Transverse colon (tissue), 4 donors: ENCODE measurements around the gene FNBP1. TPM values are rescaled to one million over a fixed set of nuclear protein-coding genes. Genes with fewer than 3 reads are reported as not detected.
A peak's percentile ranks its signal among the peaks of the same experiment; 100 is the strongest.

Experiments
- DNase-seq: peaks from one replicate; pipeline ENCODE4 v3.0.0-alpha.2; 2019
- H3K27ac ChIP-seq, 4 donors: fragments of 200-600 bp; sonication (generic); 2 replicates each; pipeline ENCODE4 v1.5.1; 2016 to 2018; ENCODE audit warnings: inconsistent platforms in 4 of 4
- H3K27me3 ChIP-seq: fragments of 200-600 bp; sonication (generic); 2 replicates; pipeline ENCODE4 v1.5.1; 2017; ENCODE audit warnings: inconsistent platforms
- H3K36me3 ChIP-seq, 4 donors: fragments of 200-600 bp; sonication (generic); 2 replicates each; pipeline ENCODE4 v1.5.1; 2017 to 2019; ENCODE audit warnings: inconsistent platforms in 4 of 4
- H3K4me1 ChIP-seq, 4 donors: fragments of 200-600 bp; sonication (generic); 2 replicates each; pipeline ENCODE4 v1.5.1; 2017 to 2020; ENCODE audit warnings: inconsistent platforms in 4 of 4
- H3K4me3 ChIP-seq, 4 donors: fragments of 200-600 bp; sonication (generic); 1 replicate in 1 of 4; 2 replicates in 3 of 4; pipeline versions ENCODE4 v1.5.1 to v1.6.1; 2017 to 2019; ENCODE audit warnings: inconsistent platforms in 4 of 4
- H3K9me3 ChIP-seq, 2 donors: fragments of 200-600 bp; sonication (generic); 2 replicates each; pipeline ENCODE4 v1.5.1; 2017 to 2019; ENCODE audit warnings: inconsistent platforms in 2 of 2
- CTCF ChIP-seq, 5 experiments: fragments of 200-600 bp in 3 of 5; fragments of 450-650 bp in 2 of 5; sonication (generic) in 3 of 5; IDR thresholded peaks; 1 replicate in 2 of 5; 2 replicates in 3 of 5; pipeline ENCODE4 v1.5.1; 2016 to 2017; ENCODE audit warnings: antibody characterized with exemption in 5 of 5, inconsistent platforms in 3 of 5, mild to moderate bottlenecking in 2 of 5, moderate library complexity in 1 of 5
- EP300 ChIP-seq: sonication (generic); formaldehyde crosslinking; IDR thresholded peaks from one replicate; pipeline ENCODE4 v1.6.1; 2017; ENCODE audit warnings: antibody characterized with exemption, low read depth
- POLR2A ChIP-seq: fragments of 450-650 bp; IDR thresholded peaks from one replicate; pipeline ENCODE4 v1.6.1; 2016; ENCODE audit warnings: antibody characterized with exemption, mild to moderate bottlenecking, moderate library complexity
- POLR2AphosphoS5 ChIP-seq, 3 donors: sonication (generic); formaldehyde crosslinking; IDR thresholded peaks; one replicate each; pipeline ENCODE4 v1.6.1; 2016; ENCODE audit warnings: antibody characterized with exemption in 3 of 3
- WGBS, 2 donors: methylation state at CpG; one replicate each; pipeline ENCODE4 v1.1.5; 2018; ENCODE audit warnings: low coverage in 1 of 2; 5-methylcytosine and 5-hydroxymethylcytosine counted together
- in situ Hi-C, 4 donors: fragments of 200-750 bp; cut with MboI; loops; one replicate each; pipeline versions ENCODE4 v1.15.0 to v1.15.1; 2017; ENCODE audit warnings: low sequenced_read_pairs in 3 of 4, low pct_ligation_motif_present in 1 of 4, low pct_unique_long_range_greater_than_20kb in 1 of 4
- intact Hi-C: fragments of 100-400 bp; cut with DNase I; formaldehyde crosslinking; loops from one replicate; pipeline ENCODE4 v1.15.1; 2023; ENCODE audit warnings: low total_unique reads
- total RNA-seq, 4 donors: library from RNA; depleted of rRNA; stranded (reverse); fragments of >200 nt; gene quantifications; one replicate each; pipeline ENCODE4 v1.1.0, GENCODE V29; 2016

FNBP1 gene
- total RNA-seq, 4 donors from 2014 or later = 38.5 to 114 (median 62.9) TPM

- Histone ChIP-seq H3K4me1 (peaks cover 17 to 82% (median 49%) of the 10 kb centered on the region in 4 donors), H3K36me3 (no peaks in the 10 kb centered on the region), H3K27ac (peak overlapping the region; percentile 87 to 93 (median 88)), H3K9me3 (no peaks in the 10 kb centered on the region), H3K27me3 (no peaks in the 10 kb centered on the region), H3K4me3 (no peak overlapping the region)
- no peak for DNase-seq
- intact Hi-C loops (no loop called here), in situ Hi-C loops (no loop called here)
- WGBS, 2 donors = 70 to 79% methylated on average over 16 to 21 of the region's 21 CpGs
- TF ChIP-seq CTCF (IDR thresholded peaks at IDR 0.05) = no peak
- no peak for TF ChIP-seq POLR2AphosphoS5 (IDR thresholded peaks at IDR 0.05)
- TF ChIP-seq EP300 = no peak
- TF ChIP-seq POLR2A = no peak
Observed at GRCh38 chr9:129964901-129965734, 77.9 kb downstream of the FNBP1 start.

- WGBS, 2 donors = 18 to 22% methylated on average over 10 to 14 of the region's 14 CpGs
- H3K4me3 ChIP-seq = peak overlapping the region; percentile 4 to 63 (median 32)
- no peak for TF ChIP-seq EP300
- TF ChIP-seq POLR2A = peak; percentile 65
- TF ChIP-seq POLR2AphosphoS5 (IDR thresholded peaks at IDR 0.05) = peak; percentile 70 to 85 (median 80)
- intact Hi-C loops (no loop called here), in situ Hi-C loops (no loop called here)
- H3K9me3 ChIP-seq = no peaks in the 10 kb centered on the region
- peaks cover 10 to 62% (median 33%) of the 10 kb centered on the region in 4 donors for H3K4me1 ChIP-seq
- peak; percentile 66 for DNase-seq
- peak overlapping the region; percentile 87 to 93 (median 88) for H3K27ac ChIP-seq
- no peaks in the 10 kb centered on the region for H3K36me3 ChIP-seq
- no peaks in the 10 kb centered on the region for H3K27me3 ChIP-seq
Observed at GRCh38 chr9:129962889-129963703, 79.9 kb downstream of the FNBP1 start.

- in situ Hi-C loops = no loop called here
- Histone ChIP-seq H3K9me3 (no peaks in the 10 kb centered on the region), H3K27me3 (no peaks in the 10 kb centered on the region), H3K27ac (peak overlapping the region; percentile 87 to 93 (median 88)), H3K36me3 (peaks cover 0 to 2% (median 0%) of the 10 kb centered on the region in 4 donors), H3K4me1 (peaks cover 10 to 55% (median 33%) of the 10 kb centered on the region in 4 donors), H3K4me3 (peak overlapping the region; percentile 4 to 63 (median 32))
- TF ChIP-seq EP300 (no peak), CTCF (IDR thresholded peaks at IDR 0.05) (no peak), POLR2A (no peak), POLR2AphosphoS5 (IDR thresholded peaks at IDR 0.05) (no peak)
- 41 to 56% methylated on average over 3 to 9 of the region's 9 CpGs for WGBS, 2 donors
- DNase-seq = no peak
- intact Hi-C loops = no loop called here
Observed at GRCh38 chr9:129962451-129962864, 80.5 kb downstream of the FNBP1 start.

GRCh38 chr9:129958796-129959195, 84.2 kb downstream of the FNBP1 start:
- Histone ChIP-seq H3K4me3 (no peak overlapping the region), H3K4me1 (peaks cover 2 to 39% (median 19%) of the 10 kb centered on the region in 4 donors), H3K36me3 (peaks cover 0 to 17% (median 3%) of the 10 kb centered on the region in 4 donors), H3K9me3 (no peaks in the 10 kb centered on the region), H3K27ac (peak overlapping the region in 3 of 4 donors; percentile 40 to 54 (median 48)), H3K27me3 (no peaks in the 10 kb centered on the region)
- no peak for TF ChIP-seq POLR2AphosphoS5 (IDR thresholded peaks at IDR 0.05)
- TF ChIP-seq CTCF (IDR thresholded peaks at IDR 0.05) = no peak
- TF ChIP-seq EP300 = no peak
- no peak for TF ChIP-seq POLR2A
- DNase-seq = no peak
- intact Hi-C loops = no loop called here
- in situ Hi-C loops = no loop called here
- WGBS, 2 donors = 50 to 67% methylated on average over 1 of the region's 1 CpG
